HG02973 (cell line): ENCODE measurements around the gene MRPL49.

Source experiments
- ATAC-seq: cut with Tn5 transposase; IDR thresholded peaks from one replicate; pipeline ENCODE4 v1.9.1; 2021; ENCODE audit warnings: moderate library complexity; ENCODE audit not compliant: unreplicated experiment

Gene MRPL49

DNA sequence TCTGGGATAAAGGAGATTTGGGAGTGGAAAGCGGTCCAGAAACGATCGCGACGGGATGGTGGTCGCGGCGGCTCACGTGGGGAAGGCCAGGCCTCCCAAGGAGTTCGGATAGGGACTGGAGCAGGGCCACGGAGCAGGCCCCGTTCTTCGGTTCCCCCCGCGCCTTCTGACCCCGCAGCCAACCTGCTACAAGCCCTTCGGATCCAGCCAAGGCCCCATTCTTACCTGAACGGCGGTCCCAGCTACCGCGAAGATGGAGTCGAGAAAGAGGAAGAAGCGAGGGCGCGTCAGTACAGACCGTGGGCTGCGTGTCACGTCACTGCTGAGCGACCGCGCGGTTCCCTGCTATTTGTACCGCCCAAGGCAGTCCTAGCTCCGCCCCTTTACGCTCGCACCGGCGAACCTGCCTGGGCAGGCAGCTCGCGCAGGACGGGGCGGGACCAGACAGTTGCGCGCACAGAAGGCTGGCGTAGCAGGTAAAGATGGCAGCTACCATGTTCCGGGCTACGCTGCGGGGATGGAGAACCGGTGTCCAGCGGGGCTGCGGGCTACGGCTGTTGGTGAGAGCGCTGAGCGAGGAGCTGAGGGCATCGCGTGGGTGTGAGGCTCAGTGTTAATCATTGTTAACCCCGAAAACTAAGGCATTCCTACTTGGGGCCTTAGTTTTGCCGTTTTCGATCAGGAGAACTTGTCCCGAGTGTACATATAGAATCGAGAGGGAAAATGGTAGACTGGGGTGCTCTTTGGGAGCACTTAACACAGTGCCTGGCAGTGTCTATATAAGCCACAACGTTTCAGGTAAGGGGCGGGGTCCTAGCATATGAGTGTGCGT lies at the start of gene MRPL49, which contains the start of gene FAU:
Gene MRPL49, plus strand, starts transcription at position 457 of the 832 bp plus-strand sequence. Its CDS starts 26 bp downstream, at position 483.
Gene FAU, minus strand, starts transcription at position 270 of the 832 bp plus-strand sequence. CDS start 321 bp downstream, outside the sequence.
- ATAC-seq: peak; percentile 51

DNA sequence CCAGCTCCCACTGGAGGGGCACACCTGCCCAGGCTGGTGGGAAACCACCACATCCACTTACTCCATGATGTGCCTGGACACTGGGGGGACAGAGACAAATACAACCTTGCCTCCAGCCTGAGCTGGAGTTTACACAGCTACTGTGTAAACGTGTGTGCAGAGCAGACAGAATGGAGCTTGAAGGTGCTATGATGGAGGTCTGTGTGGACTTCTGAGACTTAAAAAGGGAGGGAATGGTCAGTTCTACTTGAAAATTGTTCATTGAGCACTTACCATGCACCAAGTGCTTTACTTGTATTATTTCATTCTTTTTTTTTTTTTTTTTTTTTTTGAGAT lies 49.5 kb upstream of the MRPL49 start:
- no peak for ATAC-seq

DNA sequence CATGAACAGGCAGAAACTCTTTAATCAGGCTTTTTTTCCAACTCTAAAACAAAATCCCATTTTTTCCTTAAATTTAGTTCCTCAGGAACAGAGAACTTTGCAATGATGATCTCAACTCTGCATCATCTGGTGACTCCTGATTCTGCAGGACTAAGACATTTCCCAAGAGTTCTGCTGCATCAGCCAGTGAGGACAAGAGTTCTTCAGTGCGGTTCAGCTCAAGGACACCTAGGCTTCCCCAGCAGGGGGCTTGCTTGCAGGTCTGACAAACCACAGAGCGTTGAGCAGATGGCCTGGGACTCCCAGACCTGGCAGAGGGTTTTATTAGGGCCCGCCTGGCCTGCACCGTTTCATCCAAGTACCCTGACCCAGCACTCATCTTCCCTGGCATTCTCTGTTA lies 44.7 kb upstream of the MRPL49 start:
- ATAC-seq: no peak

DNA sequence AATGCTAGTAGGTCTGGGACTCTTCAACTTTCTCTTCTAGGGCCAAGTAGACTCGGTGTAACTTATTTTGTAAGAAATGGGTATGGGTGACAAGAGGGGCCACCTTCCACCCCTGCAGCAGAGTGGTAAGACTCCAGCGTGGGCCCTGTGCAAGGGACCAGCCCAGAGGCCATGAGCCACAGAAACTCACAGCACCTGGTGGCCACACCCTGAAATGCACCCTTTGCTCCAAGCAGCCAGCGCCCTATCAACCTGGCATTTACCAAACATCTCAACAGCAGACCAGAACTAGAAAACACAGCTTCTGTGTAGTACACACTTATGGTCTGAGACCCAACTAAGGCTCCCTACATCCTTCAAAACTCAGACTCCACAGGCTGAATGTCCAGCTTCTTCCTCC lies 44.0 kb upstream of the MRPL49 start:
- no peak for ATAC-seq

DNA sequence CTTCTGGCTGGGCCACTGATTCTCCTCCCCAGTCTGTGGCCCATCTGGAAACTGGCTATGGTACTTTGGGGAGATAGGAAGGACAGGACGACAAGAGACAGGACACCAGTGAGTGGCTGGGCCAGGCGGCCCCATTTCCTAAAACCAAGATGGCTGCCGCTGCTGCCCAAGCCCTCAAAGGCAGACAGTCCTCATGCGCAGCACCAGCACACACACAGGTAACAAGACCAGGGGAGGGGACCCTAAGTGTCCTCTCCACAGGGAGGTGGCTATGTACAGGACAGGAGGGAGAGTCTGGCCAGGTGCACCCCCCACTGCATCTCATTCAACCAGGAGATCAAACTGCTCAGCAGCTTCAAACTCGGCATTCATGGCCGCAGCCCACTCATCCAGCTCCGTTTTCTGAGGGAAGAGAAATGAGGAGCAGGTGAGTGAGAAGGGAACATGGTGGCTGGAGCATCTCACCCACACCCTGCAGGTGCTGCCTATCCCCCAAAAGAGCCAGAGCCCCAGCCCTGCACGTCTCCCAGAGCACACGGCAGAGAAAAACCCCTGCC lies 43.3 kb upstream of the MRPL49 start:
- ATAC-seq: no peak

DNA sequence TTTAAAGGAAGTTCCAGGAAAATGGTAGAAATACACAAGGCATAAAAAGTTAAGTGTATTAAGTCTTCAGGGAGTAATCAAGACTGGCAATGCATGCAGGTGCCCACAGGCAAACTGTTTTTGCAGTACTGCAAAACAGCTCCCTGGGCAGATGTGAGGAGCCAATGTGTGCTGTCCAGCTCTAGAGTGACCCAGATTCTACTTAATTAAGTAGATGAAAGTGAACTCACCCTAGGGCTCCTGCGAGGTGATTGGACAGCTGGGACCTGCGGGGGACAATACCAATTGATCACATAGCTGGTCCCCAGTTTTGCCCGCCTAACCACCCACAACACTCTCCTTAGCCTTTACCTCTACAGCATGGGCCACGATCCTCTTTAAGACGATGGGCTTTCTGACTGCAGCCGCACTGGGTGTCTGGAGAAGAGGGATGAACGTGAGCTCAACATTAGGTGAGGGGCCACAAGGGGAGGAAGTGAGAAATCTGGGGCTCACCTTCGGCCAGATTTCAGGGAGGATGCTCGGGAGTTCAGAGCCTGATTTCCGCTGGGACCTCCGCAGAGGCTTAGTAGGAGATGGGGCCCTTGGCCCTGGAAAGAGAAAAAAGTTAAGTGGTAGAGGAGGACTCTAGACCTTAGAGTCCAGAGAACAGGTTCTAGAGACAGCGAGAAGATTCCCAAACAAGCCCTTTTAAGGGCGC lies 38.8 kb upstream of the MRPL49 start:
- ATAC-seq: no peak

DNA sequence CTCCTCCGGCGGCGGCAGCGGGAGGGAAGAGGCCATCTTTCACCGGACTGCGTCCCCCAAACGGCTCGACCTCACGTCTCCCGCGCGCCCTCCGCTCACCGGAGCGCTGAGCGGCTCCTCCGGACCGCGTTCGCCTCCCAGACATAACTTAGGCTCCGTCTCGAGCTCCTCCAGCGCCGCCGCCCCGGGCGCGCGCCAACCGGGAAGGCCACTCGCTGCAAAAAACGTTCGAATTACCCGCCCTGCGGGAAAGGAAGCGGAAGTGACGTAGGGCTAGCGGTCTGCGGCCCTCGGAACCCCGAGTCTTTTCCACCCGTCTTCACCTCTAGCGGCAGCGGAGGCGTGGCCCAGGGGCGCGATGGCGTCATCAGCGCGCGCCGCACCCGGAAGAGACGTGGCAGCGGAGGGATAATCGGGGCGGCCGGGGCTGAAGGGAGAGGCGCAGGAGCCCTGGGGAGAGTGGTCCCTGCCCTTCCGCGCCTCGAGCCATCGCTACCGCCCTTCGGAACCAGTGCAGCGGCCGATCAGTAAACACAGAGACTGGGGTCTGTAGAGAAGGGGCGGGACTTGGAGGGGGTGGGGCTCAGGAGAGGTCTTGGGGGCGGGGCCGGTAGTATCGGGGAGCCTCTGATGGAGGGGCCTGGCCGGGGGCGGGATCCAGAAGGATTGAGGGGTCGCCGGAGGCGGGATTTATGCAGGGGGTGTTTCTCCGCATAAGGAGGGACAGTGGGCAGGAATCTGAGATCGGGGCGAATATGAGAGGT lies 38.1 kb upstream of the MRPL49 start, which contains the start of the genes CDCA5 and ZFPL1:
Gene CDCA5, minus strand, starts transcription at position 207 of the 764 bp plus-strand sequence. Its CDS starts 62 bp downstream, at position 145.
Gene ZFPL1, plus strand, starts transcription at position 389 of the 764 bp plus-strand sequence. CDS start 477 bp downstream, outside the sequence.
- ATAC-seq: peak; percentile 67

DNA sequence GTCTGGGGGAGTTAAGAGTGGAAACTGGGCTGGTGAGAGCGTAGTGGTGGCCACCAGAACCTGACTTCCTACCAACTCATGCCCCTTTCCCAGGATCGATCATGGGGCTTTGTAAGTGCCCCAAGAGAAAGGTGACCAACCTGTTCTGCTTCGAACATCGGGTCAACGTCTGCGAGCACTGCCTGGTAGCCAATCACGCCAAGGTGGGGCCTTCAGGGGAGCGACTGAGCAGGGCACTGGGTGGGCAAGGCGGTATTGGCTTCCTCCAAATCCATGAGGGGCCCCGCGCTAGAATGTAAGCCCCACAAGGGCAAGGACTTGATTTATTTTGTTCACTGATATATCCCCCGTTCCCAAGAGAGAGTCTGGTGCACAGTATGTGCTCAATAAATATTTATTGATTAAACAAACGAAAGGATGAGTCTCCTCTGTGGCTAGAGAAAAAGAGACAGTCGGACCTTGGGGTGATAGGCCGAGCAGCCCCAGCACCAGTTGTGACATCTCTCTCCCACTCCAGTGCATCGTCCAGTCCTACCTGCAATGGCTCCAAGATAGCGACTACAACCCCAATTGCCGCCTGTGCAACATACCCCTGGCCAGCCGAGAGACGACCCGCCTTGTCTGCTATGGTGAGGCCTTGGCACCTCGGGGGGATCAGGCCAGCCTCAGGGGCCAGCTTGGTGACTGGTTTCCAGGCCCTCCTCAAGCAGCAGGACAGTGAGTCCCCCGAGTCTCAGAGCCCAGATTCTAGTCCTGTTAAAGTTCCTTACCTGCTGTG lies 37.3 kb upstream of the MRPL49 start:
- ATAC-seq: no peak

DNA sequence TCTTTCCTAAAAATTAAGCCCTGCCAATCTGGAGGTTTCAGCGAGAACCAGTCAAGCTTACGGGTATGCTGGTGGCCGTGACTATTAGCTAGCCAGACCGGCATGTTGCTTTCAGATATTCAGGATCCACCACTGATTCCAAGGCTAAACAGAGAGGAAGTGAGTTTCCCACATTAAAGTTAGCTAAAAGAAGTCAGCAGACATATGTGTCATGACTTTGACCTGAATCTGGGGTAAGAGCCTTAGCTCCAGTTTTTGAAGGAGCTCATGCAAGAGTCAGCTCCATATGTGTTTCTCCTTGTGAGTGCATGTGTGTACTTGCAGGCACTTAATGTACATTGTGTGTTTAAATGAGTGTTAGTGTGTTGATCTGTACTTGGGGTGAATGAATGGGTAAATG lies 36.7 kb upstream of the MRPL49 start:
- no peak for ATAC-seq

DNA sequence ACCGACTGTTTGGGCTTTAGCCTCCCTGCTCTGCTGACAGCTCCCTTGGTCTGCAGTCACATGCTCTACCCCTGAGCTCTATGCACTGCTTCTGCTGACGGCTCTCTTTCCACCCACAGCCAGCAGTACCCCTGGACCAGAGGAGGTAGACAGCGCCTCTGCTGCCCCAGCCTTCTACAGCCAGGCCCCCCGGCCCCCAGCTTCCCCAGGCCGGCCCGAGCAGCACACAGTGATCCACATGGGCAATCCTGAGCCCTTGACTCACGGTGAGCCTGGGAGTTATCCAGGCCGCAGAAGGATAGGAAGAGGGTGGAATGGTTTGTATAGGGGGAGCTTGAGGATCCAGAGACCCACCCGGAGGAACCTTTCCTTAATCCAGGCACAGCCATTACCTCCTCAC lies 35.3 kb upstream of the MRPL49 start:
- no peak for ATAC-seq

DNA sequence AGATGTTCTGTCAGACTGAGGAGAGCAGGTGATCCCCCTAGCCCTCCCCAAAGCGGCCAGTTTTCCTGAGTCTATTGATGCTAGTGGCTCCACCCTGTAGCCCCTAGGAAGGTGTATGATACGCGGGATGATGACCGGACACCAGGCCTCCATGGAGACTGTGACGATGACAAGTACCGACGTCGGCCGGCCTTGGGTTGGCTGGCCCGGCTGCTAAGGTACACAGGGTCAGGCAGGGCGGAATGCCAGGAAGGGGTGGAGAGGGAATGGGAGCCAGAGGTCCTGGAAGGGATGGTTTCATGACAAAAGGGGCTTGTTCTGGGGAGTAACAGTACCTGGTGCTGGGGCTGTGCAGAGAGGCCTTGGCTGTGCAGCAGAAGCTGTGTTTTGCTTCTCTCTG lies 34.9 kb upstream of the MRPL49 start:
- ATAC-seq: no peak

DNA sequence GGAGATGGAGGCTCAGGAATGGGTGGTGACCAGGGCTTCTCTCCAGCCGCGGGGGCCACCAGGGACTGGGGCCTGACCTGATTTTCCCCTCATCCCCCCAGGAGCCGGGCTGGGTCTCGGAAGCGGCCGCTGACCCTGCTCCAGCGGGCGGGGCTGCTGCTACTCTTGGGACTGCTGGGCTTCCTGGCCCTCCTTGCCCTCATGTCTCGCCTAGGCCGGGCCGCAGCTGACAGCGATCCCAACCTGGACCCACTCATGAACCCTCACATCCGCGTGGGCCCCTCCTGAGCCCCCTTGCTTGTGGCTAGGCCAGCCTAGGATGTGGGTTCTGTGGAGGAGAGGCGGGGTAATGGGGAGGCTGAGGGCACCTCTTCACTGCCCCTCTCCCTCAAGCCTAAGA lies 34.3 kb upstream of the MRPL49 start:
- no peak for ATAC-seq

DNA sequence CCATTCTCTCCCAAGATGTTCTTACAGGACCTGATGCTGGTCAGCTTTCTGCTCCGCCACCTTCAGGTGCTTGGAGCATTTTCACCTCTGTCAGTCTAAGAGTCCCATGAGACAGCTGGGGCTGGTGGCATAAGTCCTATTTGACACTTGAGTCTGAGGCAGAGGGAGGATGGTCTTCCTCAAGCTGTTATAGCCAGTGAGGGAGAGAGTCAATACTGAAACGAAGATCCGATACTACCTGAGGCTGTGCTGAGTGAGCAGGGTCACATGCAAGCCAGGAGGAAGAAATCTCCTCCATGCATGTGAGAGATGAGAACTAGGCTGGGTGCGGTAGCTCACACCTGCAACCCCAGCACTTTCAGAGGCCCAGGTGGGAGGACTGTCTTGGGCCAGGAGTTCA lies 32.5 kb upstream of the MRPL49 start:
- no peak for ATAC-seq

DNA sequence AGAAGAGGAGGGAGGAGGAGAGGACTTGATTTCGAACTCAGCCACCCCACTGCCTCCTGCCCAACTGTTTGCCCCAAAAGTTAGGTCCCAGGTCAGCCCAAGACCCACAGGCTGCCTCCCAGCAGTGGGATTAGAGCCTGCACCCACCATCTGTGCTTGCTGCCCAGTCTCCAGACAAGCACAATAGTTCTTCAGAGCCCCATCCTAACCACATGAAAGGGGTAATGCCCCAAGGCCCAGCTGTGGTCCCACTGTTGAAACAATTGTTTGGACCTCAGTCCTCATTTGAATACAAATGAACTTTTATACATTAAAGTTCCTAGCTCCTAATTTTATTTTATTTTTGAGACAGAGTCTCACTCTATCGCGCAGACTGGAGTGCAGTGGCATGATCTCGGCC lies 31.5 kb upstream of the MRPL49 start:
- ATAC-seq: no peak

DNA sequence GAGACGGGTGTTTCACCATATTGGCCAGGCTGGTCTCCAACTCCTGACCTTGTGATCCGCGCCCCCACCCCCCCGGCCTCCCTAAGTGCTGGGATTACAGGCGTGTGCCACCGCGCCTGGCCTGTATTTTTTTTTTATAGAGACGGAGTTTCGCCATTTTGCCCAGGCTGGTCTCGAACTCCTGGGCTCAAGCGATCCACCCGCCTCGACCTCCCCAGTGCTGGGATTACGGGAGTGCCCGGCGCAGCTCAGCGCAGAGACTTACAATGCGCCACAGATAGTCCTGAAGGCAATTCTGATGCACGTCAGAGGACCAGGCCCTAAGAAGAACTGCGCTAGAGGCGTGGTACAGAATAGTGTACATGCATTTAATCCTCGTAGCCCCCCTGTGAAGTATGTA lies 26.7 kb upstream of the MRPL49 start:
- no peak for ATAC-seq

DNA sequence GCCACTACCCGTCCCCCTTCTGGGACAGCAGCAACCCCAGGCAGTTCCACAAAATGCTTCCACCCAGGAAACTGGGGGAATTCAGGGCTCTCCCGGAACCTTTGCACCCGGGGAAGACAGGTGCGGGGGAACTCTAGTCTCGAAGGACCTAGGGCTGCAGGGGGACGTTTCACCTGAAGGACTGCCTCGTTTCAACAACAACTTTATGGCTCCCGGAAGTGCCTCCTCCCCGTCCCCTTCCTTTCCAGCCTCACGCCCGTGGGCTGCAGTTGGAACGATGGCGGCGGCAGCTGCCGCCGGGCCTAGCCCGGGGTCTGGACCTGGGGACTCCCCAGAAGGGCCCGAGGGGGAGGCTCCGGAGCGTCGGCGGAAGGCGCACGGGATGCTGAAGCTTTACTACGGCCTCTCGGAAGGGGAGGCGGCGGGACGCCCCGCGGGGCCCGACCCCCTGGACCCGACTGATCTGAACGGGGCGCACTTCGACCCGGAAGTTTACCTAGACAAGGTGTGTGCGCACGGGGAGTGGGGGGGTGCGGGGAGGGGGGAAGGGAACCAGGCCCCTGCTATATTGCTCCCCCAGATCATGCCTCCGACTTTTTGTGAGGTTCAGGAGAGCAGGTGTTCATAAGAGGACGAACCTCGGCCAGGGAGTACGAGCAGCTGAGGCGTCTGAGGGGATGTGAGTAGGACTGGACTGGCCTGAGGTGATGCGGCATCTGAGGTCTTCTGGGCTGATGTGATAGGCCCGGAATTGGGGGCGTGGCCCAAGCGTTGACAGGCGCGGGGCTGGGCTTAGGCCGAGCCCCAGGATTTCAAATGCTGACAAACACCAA lies 25.9 kb upstream of the MRPL49 start, which contains the start of gene VPS51:
Gene VPS51, plus strand, starts transcription at position 241 of the 833 bp plus-strand sequence. Its CDS starts 37 bp downstream, at position 278.
- ATAC-seq: peak; percentile 75

DNA sequence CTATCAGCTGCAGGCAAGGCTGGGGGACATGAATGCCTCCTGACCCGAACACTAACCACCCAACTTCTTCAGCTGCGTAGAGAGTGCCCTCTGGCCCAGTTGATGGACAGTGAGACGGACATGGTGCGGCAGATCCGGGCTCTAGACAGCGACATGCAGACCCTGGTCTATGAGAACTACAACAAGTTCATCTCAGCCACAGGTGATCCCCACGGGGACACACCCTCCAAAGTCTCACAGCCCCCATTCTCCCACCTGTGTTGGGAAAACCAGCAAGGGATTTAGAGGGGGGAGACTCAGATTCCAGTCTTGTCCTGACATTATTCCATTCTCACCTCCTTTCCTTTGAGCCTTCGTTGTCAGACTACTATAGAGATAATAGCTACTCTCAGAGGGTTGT lies 25.2 kb upstream of the MRPL49 start:
- ATAC-seq: no peak

DNA sequence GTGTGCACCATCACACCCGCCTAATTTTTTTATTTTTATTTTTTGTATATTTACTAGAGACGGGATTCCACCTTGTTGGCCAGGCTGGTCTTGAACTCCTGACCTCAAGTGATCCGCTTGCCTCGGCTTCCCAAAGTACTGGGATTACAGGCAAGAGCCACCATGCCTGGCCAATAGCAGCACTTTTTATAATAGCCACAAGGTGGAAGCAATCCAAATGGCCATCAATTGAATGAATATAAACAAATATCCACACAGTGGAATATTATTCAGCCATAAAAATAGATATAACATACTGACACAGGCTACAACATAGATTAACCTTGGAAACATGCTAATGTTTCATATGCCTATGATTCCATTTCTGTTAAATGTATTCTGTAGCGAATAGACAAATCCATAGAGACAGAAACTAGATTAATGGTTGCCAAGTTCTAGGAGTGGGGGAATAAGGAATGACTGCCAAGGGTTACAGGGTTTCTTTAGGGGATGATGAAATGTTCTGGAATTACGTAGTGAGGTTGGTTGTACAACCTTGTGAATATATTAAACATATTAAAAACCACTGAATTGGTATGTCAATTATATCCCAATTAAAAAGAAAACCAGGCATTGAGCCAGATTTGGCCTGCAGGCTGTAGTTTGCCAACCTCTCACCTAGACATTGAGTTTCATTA lies 21.3 kb upstream of the MRPL49 start:
- ATAC-seq: no peak
